ENCODE results near the gene SLC1A7.

Gene SLC1A7

GRCh38 chr1:53091841-53092645, 50.4 kb downstream of the SLC1A7 start:
- no peak for DNase-seq (ENCODE audit: low read depth in 2 of 2)

GRCh38 chr1:53090227-53091147, 52.0 kb downstream of the SLC1A7 start:
- DNase-seq (ENCODE audit: low read depth in 2 of 2) = no peak

GRCh38 chr1:53089478-53090226, 52.8 kb downstream of the SLC1A7 start:
- DNase-seq (ENCODE audit: low read depth in 2 of 2) = no peak

- no peak for DNase-seq (ENCODE audit: low read depth in 2 of 2)
These were observed 53.7 kb downstream of the SLC1A7 start for GRCh38 chr1:53088616-53089300.

GRCh38 chr1:53087332-53088285, 54.8 kb downstream of the SLC1A7 start:
- DNase-seq (ENCODE audit: low read depth in 2 of 2) = no peak

GRCh38 chr1:53086491-53087070, 55.9 kb downstream of the SLC1A7 start:
- DNase-seq (ENCODE audit: low read depth in 2 of 2) = no peak

- no peak for DNase-seq (ENCODE audit: low read depth in 2 of 2)
These were observed 57.0 kb downstream of the SLC1A7 start for GRCh38 chr1:53085405-53085804.

GRCh38 chr1:53084589-53084971, 57.9 kb downstream of the SLC1A7 start:
- DNase-seq (ENCODE audit: low read depth in 2 of 2) = no peak

GRCh38 chr1:53083636-53084588, 58.5 kb downstream of the SLC1A7 start:
- no peak for DNase-seq (ENCODE audit: low read depth in 2 of 2)

GRCh38 chr1:53082826-53083455, 59.5 kb downstream of the SLC1A7 start:
- DNase-seq (ENCODE audit: low read depth in 2 of 2) = no peak

GRCh38 chr1:53081384-53082066, 60.9 kb downstream of the SLC1A7 start:
- DNase-seq (ENCODE audit: low read depth in 2 of 2) = no peak

- no peak for DNase-seq (ENCODE audit: low read depth in 2 of 2)
These were observed 61.7 kb downstream of the SLC1A7 start for GRCh38 chr1:53080769-53081168.

GRCh38 chr1:53080041-53080440, 62.4 kb downstream of the SLC1A7 start:
- no peak for DNase-seq (ENCODE audit: low read depth in 2 of 2)

GRCh38 chr1:53079251-53079650, 63.2 kb downstream of the SLC1A7 start:
- no peak for DNase-seq (ENCODE audit: low read depth in 2 of 2)

- no peak for DNase-seq (ENCODE audit: low read depth in 2 of 2)
These were observed 63.9 kb downstream of the SLC1A7 start for GRCh38 chr1:53078333-53079101.

GRCh38 chr1:53077599-53077965, 64.9 kb downstream of the SLC1A7 start:
- DNase-seq (ENCODE audit: low read depth in 2 of 2) = no peak
